ENCODE data around the gene SLCO2B1.

DNA sequence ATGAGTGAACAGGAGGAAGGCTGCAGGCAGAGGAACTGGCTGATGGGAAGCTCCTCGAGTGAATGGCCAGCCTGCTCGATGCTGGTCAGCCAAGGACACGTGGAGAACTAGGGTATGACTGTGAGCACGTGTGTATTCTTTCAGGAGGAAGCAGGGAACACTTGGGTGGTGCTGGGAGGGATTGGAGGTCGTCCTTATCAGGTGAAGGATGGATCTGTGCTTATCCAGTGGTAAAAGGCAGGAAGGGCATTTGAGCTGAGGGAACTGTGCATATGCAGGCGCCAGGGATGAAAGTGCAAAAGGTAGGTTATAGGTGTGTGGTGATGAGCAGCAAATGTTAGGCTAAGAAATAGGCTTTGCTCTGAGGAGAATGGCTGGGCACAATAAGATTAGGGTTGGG is 9.7 kb upstream of the SLCO2B1 start:
- no peak for TF ChIP-seq POLR2A (IDR thresholded peaks at IDR 0.05)
- TF ChIP-seq CTCF (IDR thresholded peaks at IDR 0.05) = no peak
- TF ChIP-seq EP300 (IDR thresholded peaks at IDR 0.05) = no peak

Measured in tibial nerve (tissue), 4 donors.